ENCODE measurements around the gene BCL3.

DNA sequence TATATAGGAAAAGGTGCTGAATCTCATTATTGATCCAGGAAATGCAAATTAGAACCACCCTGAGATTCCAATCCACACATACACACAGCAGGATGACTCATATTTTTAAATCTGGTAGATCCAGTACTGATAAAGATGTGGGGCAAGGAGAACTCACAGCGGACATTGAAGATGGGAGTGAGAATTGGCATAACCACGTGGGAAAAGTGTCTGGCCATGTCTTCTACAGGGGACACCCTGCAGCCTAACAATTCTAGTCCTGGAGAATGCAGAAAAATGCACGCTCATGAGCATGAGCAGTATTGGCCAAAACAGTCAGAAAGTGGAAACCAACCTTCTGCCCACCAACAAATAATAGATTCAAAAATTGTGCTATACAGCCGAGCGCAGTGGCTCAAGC, 13.5 kb upstream of the BCL3 start:
- TF ChIP-seq, protein P1, sequence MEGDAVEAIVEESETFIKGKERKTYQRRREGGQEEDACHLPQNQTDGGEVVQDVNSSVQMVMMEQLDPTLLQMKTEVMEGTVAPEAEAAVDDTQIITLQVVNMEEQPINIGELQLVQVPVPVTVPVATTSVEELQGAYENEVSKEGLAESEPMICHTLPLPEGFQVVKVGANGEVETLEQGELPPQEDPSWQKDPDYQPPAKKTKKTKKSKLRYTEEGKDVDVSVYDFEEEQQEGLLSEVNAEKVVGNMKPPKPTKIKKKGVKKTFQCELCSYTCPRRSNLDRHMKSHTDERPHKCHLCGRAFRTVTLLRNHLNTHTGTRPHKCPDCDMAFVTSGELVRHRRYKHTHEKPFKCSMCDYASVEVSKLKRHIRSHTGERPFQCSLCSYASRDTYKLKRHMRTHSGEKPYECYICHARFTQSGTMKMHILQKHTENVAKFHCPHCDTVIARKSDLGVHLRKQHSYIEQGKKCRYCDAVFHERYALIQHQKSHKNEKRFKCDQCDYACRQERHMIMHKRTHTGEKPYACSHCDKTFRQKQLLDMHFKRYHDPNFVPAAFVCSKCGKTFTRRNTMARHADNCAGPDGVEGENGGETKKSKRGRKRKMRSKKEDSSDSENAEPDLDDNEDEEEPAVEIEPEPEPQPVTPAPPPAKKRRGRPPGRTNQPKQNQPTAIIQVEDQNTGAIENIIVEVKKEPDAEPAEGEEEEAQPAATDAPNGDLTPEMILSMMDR (IDR thresholded peaks at IDR 0.05 in 4 of 5, conservative IDR thresholded peaks at IDR 0.05 in 1 of 5): no peak
- TF ChIP-seq POLR2A (IDR thresholded peaks at IDR 0.05): no peak
